Measurements from ENCODE around the gene ZFAND6.
"Not testable (repeated sequence)": the region's sequence is repeated elsewhere in the genome, so short reads cannot be mapped to it uniquely, and the experiment has no call there.

ZFAND6 gene

GRCh38 chr15:80058851-80059785 is at the start of gene ZFAND6:
TSS of gene ZFAND6 (plus strand) at chr15:80059676. CDS start at chr15:80120345, 60,669 bp downstream.
- DNase-seq (ENCODE audit: low spot score) = peak; percentile 97

- DNase-seq (ENCODE audit: low spot score) = peak; percentile 15
Observed at GRCh38 chr15:80010131-80010673, 49.3 kb upstream of the ZFAND6 start.

- DNase-seq (ENCODE audit: low spot score) = peak; percentile 65
Observed at GRCh38 chr15:80011041-80011523, 48.4 kb upstream of the ZFAND6 start.

- no peak for DNase-seq (ENCODE audit: low spot score)
Observed at GRCh38 chr15:80011596-80011995, 47.9 kb upstream of the ZFAND6 start.

GRCh38 chr15:80012060-80012726 is 47.3 kb upstream of the ZFAND6 start:
- DNase-seq (ENCODE audit: low spot score) = no peak

GRCh38 chr15:80014186-80014585 is 45.3 kb upstream of the ZFAND6 start:
- not testable (repeated sequence) for DNase-seq (ENCODE audit: low spot score)

GRCh38 chr15:80015156-80015555 is 44.3 kb upstream of the ZFAND6 start:
- no peak for DNase-seq (ENCODE audit: low spot score)

GRCh38 chr15:80016506-80016905 is 43.0 kb upstream of the ZFAND6 start:
- DNase-seq (ENCODE audit: low spot score) = not testable (repeated sequence)

GRCh38 chr15:80017139-80017538 is 42.3 kb upstream of the ZFAND6 start:
- not testable (repeated sequence) for DNase-seq (ENCODE audit: low spot score)

GRCh38 chr15:80019168-80019745 is 40.2 kb upstream of the ZFAND6 start:
- no peak for DNase-seq (ENCODE audit: low spot score)

GRCh38 chr15:80020149-80020548 is 39.3 kb upstream of the ZFAND6 start:
- not testable (repeated sequence) for DNase-seq (ENCODE audit: low spot score)

GRCh38 chr15:80020731-80021130 is 38.7 kb upstream of the ZFAND6 start:
- DNase-seq (ENCODE audit: low spot score) = no peak

GRCh38 chr15:80026310-80026709 is 33.2 kb upstream of the ZFAND6 start:
- no peak for DNase-seq (ENCODE audit: low spot score)

- DNase-seq (ENCODE audit: low spot score) = no peak
Observed at GRCh38 chr15:80026754-80027153, 32.7 kb upstream of the ZFAND6 start.

GRCh38 chr15:80028937-80029336 is 30.5 kb upstream of the ZFAND6 start:
- no peak for DNase-seq (ENCODE audit: low spot score)

- DNase-seq (ENCODE audit: low spot score) = no peak
Observed at GRCh38 chr15:80031841-80032240, 27.6 kb upstream of the ZFAND6 start.

- no peak for DNase-seq (ENCODE audit: low spot score)
Observed at GRCh38 chr15:80034629-80035028, 24.8 kb upstream of the ZFAND6 start.

GRCh38 chr15:80036071-80036470 is 23.4 kb upstream of the ZFAND6 start:
- DNase-seq (ENCODE audit: low spot score) = no peak

- no peak for DNase-seq (ENCODE audit: low spot score)
Observed at GRCh38 chr15:80041494-80042253, 17.8 kb upstream of the ZFAND6 start.

- DNase-seq (ENCODE audit: low spot score) = no peak
Observed at GRCh38 chr15:80042568-80042967, 16.9 kb upstream of the ZFAND6 start.

GRCh38 chr15:80045219-80045618 is 14.3 kb upstream of the ZFAND6 start:
- not testable (repeated sequence) for DNase-seq (ENCODE audit: low spot score)

- no peak for DNase-seq (ENCODE audit: low spot score)
Observed at GRCh38 chr15:80049046-80049445, 10.4 kb upstream of the ZFAND6 start.

Data from AG08396 (cell line).